A673 (cell line): ENCODE measurements around the gene RUNDC3A. TPM values are rescaled to one million over a fixed set of nuclear protein-coding genes. Genes with fewer than 3 reads are reported as not detected.

Experiments
- BruUV-seq: library from RNA; stranded (reverse); fragments of 400-500 nt; replicated peaks from 2 replicates; lab custom pipeline; 2021; lab: Mats Ljungman, UMichigan
- CTCF ChIA-PET: fragments of 300-600 bp; sonication (Branson Sonifier 250); formaldehyde crosslinking; loops from one replicate; lab custom pipeline; 2022; ENCODE audit warnings: antibody characterized with exemption; lab: Charles Lee
- POLR2A ChIA-PET: fragments of 300-600 bp; sonication (Branson Sonifier 250); formaldehyde crosslinking; loops from one replicate; lab custom pipeline; 2022; ENCODE audit warnings: antibody characterized with exemption; ENCODE audit not compliant: low non-redundant PET; lab: Charles Lee
- DNase-seq: peaks from one replicate; pipeline ENCODE4 v3.0.0-alpha.2; 2015; ENCODE audit warnings: low spot score
- H3K27ac ChIP-seq: fragments of 200-600 bp; sonication (generic); 2 replicates; pipeline ENCODE4 v1.5.1; 2016; ENCODE audit warnings: mixed run types, low read depth, mild to moderate bottlenecking, mixed read lengths, antibody characterized with exemption, low read length; ENCODE audit not compliant: poor library complexity, severe bottlenecking
- H3K27me3 ChIP-seq: fragments of 200-600 bp; sonication (generic); replicated peaks from 2 replicates; pipeline ENCODE4 v1.6.1; 2017; ENCODE audit warnings: mixed run types, low read depth, mild to moderate bottlenecking, mixed read lengths, antibody characterized with exemption, low read length; ENCODE audit not compliant: insufficient read depth, poor library complexity
- H3K36me3 ChIP-seq: fragments of 200-600 bp; sonication (generic); 2 replicates; pipeline ENCODE4 v1.6.1; 2016; ENCODE audit warnings: mixed run types, mild to moderate bottlenecking, mixed read lengths, antibody characterized with exemption, low read length; ENCODE audit not compliant: insufficient read depth, poor library complexity, severe bottlenecking
- H3K4me1 ChIP-seq: fragments of 200-600 bp; sonication (generic); 2 replicates; pipeline ENCODE4 v1.6.1; 2017; ENCODE audit warnings: mixed run types, mild to moderate bottlenecking, mixed read lengths, antibody characterized with exemption, low read length; ENCODE audit not compliant: insufficient read depth, poor library complexity, severe bottlenecking
- H3K4me3 ChIP-seq: fragments of 200-600 bp; sonication (generic); 2 replicates; pipeline ENCODE4 v1.5.1; 2016; ENCODE audit warnings: low read depth, mixed run types, mild to moderate bottlenecking, mixed read lengths, low read length; ENCODE audit not compliant: poor library complexity, severe bottlenecking
- H3K9me3 ChIP-seq: fragments of 200-600 bp; sonication (generic); 2 replicates; pipeline ENCODE4 v1.6.1; 2016; ENCODE audit warnings: mixed run types, low read depth, mild to moderate bottlenecking, mixed read lengths, antibody characterized with exemption, low read length; ENCODE audit not compliant: poor library complexity, severe bottlenecking
- EZH2 ChIP-seq: fragments of 200-600 bp; sonication (generic); IDR thresholded peaks from 2 replicates; pipeline ENCODE4 v1.6.1; 2017; ENCODE audit warnings: borderline replicate concordance, low read depth, mild to moderate bottlenecking, mixed read lengths, antibody characterized with exemption, low read length; ENCODE audit not compliant: poor library complexity, severe bottlenecking
- intact Hi-C: fragments of 100-400 bp; cut with micrococcal nuclease; formaldehyde crosslinking; loops from one replicate; pipeline ENCODE4 v1.10.0; 2022; ENCODE audit not compliant: unreplicated experiment
- total RNA-seq: library from RNA; stranded (reverse); gene quantifications from 2 replicates; pipeline ENCODE4 v1.2.3, GENCODE V29; 2021
- TF ChIP-seq, protein P1 (sequence below): fragments of 300-800, 200-600 bp; sonication (generic); conservative IDR thresholded peaks from 2 replicates; pipeline ENCODE4 v1.5.1; 2017; ENCODE audit warnings: low read depth, mild to moderate bottlenecking, antibody characterized with exemption, low read length, moderate library complexity, mixed read lengths

Gene RUNDC3A
- total RNA-seq, 1 experiment from 2014 or later: 0.56 TPM

DNA sequence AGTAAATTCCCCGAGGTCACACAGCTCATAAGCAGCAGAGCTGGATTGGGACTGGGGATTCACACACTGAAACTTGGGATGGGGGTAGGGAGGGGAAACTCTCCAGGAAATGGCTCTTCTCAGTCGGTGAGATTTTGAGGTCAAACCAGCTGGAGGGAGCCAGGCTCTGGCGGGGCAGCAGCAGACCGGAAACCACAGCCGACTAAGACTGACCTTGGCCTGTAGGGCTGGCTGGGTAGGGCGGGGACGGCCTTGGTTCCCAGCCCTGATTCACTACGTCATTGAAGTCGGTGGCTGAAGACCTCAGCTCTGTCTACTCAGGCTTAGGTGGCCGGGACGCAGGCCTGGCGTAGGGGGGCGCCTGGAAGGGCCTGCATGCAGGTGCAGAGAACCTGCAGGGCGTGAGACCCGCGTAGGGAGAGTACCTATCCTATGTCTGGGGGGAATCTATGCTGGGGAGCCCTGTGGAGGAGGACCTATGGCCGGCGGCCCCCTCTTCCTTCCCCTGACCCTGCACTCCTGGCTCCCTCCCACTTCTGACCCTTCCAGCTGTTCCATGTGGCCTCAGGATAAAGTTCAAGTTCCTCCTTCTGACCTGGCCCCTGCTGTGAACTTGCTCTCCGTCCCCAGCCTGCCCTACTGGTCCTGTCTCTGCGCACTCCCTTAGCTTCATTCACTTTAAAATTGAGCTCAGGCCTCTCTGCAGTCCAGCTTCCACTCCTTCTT, 28.6 kb upstream of the RUNDC3A start:
- Histone ChIP-seq H3K27me3 (no peaks in the 10 kb centered on the region), H3K9me3 (no peaks in the 10 kb centered on the region), H3K27ac (no peak overlapping the region), H3K36me3 (no peaks in the 10 kb centered on the region), H3K4me3 (no peak overlapping the region), H3K4me1 (no peaks in the 10 kb centered on the region)
- TF ChIP-seq, protein P1, sequence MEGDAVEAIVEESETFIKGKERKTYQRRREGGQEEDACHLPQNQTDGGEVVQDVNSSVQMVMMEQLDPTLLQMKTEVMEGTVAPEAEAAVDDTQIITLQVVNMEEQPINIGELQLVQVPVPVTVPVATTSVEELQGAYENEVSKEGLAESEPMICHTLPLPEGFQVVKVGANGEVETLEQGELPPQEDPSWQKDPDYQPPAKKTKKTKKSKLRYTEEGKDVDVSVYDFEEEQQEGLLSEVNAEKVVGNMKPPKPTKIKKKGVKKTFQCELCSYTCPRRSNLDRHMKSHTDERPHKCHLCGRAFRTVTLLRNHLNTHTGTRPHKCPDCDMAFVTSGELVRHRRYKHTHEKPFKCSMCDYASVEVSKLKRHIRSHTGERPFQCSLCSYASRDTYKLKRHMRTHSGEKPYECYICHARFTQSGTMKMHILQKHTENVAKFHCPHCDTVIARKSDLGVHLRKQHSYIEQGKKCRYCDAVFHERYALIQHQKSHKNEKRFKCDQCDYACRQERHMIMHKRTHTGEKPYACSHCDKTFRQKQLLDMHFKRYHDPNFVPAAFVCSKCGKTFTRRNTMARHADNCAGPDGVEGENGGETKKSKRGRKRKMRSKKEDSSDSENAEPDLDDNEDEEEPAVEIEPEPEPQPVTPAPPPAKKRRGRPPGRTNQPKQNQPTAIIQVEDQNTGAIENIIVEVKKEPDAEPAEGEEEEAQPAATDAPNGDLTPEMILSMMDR: no peak
- TF ChIP-seq EZH2: no peak
- ChIA-PET POLR2A (no interaction called here), CTCF (no interaction called here)
- BruUV-seq: no TSS peak
- intact Hi-C loops: no loop called here
- no peak for DNase-seq

DNA sequence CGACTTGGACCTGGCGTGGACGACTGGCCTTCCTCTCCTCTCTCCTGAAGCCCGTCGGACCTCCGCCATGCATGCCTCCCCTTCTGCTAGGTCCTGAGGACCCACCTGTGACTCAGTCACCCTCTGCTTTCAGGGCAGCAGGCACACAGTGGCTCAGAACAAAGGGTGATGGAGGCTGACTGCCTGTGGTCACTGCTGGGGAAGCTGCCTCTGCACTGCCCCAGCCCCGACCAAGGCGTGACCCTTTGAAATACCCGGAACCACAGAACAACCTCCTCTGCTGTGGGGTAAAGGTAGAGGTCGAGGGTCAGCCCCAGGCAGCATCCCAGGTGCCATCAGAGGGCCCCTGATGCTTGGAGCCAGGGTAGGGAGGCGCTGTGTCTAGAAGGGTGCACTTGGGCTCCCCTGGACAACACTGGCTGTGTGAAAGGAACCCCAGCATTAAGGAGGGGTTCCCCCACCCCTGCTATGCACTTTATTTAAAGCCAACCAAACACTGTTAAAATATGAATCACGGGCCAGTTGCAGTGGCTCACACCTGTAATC, 27.9 kb upstream of the RUNDC3A start:
- POLR2A ChIA-PET: no interaction called here
- Histone ChIP-seq H3K36me3 (no peaks in the 10 kb centered on the region), H3K9me3 (no peaks in the 10 kb centered on the region), H3K27ac (no peak overlapping the region), H3K4me3 (no peak overlapping the region), H3K4me1 (no peaks in the 10 kb centered on the region), H3K27me3 (no peaks in the 10 kb centered on the region)
- CTCF ChIA-PET: no interaction called here
- intact Hi-C loops: no loop called here
- TF ChIP-seq, protein P1: no peak
- TF ChIP-seq EZH2: no peak
- DNase-seq: no peak
- BruUV-seq: no TSS peak

DNA sequence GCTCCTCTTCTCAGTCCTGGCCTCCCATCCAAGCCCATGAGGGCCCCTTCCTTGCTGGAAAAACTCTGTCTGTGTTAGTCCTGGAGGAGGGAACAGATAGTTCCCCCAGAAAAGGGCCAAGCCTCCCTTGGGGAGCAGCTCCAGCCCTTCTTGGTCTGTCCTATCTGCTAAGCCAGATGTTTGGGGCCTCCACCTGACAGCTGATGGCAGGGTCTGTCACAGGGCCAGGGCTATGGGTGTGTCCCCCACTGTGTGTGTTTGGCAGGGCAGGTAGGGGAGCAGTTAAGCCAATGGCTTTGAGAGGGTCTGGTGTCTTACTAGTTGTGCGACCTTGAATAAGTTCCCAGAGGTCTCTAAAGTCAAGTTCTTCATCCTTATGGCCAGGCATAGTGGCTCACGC, 26.8 kb upstream of the RUNDC3A start:
- no peak for DNase-seq
- Histone ChIP-seq H3K27me3 (no peaks in the 10 kb centered on the region), H3K27ac (no peak overlapping the region), H3K9me3 (no peaks in the 10 kb centered on the region), H3K4me1 (no peaks in the 10 kb centered on the region), H3K36me3 (no peaks in the 10 kb centered on the region), H3K4me3 (no peak overlapping the region)
- TF ChIP-seq, protein P1: no peak
- TF ChIP-seq EZH2: no peak
- BruUV-seq: no TSS peak
- intact Hi-C loops: no loop called here
- ChIA-PET POLR2A (no interaction called here), CTCF (no interaction called here)
